CD4-positive, alpha-beta T cell treated with Interleukin-1 beta for 1 hour (primary cell): ENCODE measurements around the gene ETFB.
A peak's percentile ranks its signal among the peaks of the same experiment; 100 is the strongest.

Source experiments
- DNase-seq, 2 donors: peaks; one replicate each; pipeline ENCODE4 v3.0.0-alpha.2; 2020 to 2022

The ETFB gene

GRCh38 chr19:51327066-51328001, 38.9 kb downstream of the ETFB start:
- DNase-seq = peak; percentile 36 to 64

DNA sequence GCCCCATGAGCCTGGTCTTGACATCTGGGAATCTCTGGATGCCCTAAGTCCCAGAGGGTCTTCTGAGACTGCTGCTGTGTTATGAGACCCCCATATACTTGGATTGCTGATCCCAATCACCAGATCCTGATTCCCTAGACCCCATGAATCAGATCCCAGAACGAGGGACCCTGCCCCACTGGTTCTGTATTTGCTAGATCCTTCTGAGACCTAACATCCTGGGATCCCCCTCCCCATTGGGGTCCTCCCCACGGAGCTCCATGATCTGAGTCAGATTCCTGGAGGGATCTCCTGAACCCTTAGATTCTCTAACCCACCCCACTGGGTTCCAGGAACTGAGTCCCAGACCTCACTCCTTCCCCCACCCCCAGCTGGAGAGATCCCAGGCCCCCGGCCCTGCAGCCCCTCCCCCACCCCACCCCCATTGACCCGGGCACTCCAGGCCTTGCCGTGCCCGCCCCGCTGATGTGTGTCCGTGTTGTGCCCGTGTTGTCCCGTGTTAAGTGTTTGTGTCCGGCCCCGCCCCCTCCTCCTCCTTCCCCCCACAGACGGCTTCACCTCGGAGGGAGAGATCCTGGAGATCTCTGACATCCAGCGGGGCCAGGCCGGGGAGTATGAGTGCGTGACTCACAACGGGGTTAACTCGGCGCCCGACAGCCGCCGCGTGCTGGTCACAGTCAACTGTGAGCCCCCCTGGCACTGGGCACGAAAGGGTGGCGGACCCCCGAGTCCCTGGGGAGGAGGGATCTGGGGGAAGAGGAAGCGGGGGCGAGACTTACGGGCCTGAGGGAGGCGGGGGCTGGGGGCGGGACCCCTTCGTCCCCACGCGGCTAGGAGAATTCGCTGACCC, 39.7 kb downstream of the ETFB start:
- no peak for DNase-seq

GRCh38 chr19:51325161-51325976, 40.8 kb downstream of the ETFB start:
- DNase-seq = peak in 1 of 2 donors; percentile 36

DNA sequence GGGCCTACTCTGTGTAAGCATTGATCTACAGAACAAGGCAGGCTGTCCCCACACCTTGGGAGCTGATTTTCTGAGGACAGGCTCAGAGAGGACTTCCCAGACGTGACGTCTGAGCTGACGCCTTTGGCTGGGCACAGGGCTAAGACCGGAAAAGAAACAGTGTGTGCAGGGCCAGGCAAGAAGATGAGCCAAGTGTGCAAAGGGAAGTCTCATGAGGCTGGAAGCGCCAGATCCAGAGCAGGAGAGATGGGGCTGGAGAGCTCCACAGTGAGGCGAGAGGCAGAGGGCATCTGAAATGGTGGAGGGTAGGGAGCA, 42.1 kb downstream of the ETFB start:
- no peak for DNase-seq

DNA sequence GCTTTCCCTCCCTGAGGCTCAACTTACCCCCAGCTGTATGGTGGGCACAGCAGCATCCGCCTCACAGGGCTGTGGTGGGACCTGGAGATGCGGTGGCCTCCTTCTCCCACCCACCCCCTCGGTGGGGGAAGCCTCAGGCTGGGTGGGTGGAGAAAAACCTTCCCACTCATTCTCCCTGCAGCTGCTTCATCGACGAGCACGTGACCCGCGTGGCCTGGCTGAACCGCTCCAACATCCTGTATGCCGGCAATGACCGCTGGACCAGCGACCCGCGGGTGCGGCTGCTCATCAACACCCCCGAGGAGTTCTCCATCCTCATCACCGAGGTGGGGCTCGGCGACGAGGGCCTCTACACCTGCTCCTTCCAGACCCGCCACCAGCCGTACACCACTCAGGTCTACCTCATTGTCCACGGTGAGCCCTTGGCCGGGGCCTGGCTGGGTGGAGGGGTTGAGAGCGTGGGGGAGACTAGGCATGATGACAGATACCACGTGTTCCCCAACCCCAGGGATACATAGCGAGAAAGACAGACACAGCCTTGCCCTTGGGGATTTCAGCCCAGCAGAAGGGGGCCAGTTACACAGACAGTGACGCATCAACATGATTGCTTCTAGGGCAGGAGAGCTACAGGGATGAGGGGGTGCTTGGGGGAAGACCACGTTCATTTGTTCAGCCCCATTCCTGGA, 42.6 kb downstream of the ETFB start:
- no peak for DNase-seq

- DNase-seq = no peak
These were observed 44.4 kb downstream of the ETFB start for GRCh38 chr19:51321799-51322198.

DNA sequence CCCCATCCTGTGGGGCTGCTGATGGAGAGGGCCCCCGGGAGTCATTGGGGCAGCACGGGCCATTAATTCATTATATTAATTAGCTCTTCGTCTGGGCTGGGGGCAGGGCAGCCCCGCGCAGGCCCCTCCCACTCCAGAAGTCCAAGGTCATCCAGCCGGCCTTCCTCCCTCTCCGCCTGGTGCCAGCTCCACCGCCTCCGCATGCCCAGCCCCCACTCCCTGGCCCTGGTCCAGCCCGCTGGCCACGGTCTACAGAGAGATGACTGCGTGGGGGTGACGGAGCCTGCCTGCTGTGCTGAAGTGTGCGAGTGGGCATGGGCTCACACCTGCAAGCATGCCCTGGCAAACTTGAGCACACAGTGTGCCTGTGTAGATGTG, 45.9 kb downstream of the ETFB start:
- DNase-seq = no peak

GRCh38 chr19:51319649-51320279, 46.4 kb downstream of the ETFB start:
- DNase-seq = no peak

- no peak for DNase-seq
These were observed 47.2 kb downstream of the ETFB start for GRCh38 chr19:51318687-51319648.

- DNase-seq = no peak
These were observed 48.2 kb downstream of the ETFB start for GRCh38 chr19:51317968-51318367.

- DNase-seq = no peak
These were observed 48.8 kb downstream of the ETFB start for GRCh38 chr19:51317376-51317775.

DNA sequence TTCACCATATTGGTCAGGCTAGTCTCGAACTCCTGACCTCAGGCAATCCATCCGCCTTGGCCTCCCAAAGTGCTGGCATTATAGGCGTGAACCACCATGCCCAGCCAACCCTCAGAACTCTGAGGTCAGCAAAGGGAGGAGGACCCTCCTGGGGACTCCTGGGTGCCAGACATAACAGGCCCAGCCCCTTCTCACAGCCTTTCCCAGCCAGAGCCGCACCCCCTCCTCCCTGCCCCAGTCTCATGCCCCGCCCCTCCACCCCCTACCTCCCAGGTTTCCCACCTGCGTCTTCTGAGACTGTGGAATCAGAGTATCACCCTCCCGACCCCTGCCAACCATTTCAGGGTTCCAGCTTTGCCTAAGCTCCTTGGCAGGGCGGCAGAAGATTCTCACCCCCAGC, 49.5 kb downstream of the ETFB start:
- DNase-seq = no peak

DNA sequence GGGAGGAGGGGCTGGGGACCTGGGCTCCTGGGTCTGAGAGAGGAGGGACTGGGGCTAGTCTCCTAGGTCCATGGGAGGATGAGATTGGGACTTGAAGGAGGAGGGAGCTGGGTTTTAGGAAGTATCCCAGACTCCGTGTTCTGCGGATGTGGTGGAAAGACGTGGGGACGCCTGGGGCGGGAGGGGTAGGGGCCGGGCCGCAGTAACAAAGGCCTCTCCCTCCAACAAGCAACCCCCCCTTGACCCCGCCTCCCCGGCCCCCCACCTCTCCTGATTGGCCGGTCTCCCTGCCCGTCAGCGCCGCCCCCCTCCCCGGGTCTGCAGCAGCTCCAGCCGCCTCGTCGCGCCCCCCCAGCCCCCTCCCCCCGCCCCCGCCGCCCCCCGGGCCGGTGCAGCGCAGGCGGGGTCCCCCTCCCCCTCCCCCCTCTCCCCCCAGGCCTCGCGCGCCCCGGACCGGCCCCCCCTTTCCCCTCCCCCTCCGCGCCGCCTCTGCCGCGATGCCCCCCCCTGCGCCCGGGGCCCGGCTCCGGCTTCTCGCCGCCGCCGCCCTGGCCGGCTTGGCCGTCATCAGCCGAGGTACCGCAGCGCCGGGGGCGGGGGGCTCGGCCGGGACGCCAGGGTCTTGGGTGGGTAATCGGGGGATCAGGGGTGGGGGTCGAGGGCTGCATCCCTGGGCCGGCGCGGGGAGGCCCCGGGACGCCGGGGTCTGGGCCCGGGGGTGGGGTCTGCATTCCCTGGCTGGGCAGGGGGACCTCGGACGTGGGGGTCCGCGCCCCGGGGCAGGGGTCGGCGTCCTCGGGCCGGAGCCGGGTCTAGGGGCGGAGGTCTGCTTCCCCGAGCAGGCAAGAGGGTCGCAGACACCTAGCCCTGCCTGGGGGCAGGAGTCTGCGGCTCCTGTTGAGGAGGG, 54.6 kb downstream of the ETFB start, which contains the start of gene IGLON5:
TSS of gene IGLON5 (plus strand) at position 294 of the 907 bp plus-strand sequence. CDS start at position 498, 204 bp downstream.
- DNase-seq = no peak

DNA sequence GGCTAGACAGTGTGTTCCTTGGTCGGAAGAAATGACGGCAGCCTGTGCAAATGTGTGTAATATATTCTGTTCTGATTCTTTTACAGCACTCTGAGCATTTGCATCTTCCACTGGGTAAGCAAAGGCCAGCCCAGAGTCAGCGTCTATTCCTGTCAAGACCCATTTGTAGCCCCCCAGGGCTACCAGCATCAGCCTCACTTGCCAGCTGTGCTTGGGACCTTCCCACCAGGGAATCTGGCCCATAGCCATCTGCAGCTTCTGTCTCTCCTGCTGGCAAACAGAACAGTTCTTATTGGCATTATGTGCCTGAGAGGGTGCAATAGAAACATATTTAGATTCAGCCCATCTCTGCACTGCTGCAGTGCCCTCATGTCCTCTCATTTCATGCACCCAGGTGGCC, 60.7 kb downstream of the ETFB start:
- DNase-seq = no peak

GRCh38 chr19:51301266-51301665, 64.9 kb downstream of the ETFB start:
- no peak for DNase-seq

GRCh38 chr19:51297406-51297805, 68.8 kb downstream of the ETFB start:
- DNase-seq = no peak

DNA sequence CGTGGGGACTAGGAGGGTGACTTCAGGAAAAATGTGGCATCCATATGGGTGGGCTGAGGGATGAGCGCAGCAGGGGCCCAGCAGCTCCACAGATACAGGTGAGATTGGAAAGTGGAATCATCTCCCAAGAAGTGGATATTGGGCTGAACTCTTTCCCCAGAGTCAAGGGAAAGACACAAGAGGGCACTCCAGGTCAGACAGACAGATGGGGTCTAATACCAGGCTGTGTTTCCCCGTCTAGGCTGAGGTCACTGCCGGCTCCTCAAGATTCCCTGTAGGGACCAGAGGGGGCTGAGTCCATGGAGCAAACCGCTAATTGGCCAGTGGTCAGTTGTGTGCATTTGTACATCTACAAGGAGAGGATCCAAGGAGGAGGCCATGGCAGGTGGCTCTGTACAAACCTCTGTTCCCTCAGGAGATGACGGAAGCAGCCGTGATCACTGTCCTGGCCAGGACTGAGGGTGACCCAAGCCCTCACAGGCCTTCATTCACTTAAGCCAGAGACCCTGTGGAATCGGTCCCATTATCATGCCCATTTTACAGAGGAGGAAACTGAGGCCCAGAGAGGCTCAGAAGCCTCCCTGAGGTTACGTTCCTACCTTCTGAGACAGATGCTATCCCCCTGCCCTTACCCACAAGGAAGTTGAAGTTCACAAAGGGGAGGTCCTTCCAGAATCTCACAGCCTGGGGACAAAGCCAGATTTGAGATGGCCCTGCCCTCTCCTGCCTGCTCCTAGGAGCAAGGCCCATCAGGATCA, 69.7 kb downstream of the ETFB start:
- DNase-seq = no peak

- DNase-seq = no peak
These were observed 70.6 kb downstream of the ETFB start for GRCh38 chr19:51295382-51296126.
